ENCODE measurements around the gene ERVMER34-1.

The ERVMER34-1 gene

GRCh38 chr4:52755426-52755825, 4.2 kb upstream of the ERVMER34-1 start:
- no peak for DNase-seq (ENCODE audit: low read depth, low spot score)
- Histone ChIP-seq H3K9me3 (ENCODE audit: control insufficient read depth, insufficient read depth, low read length) (no peaks in the 10 kb centered on the region), H3K27ac (ENCODE audit: low read length) (no peak overlapping the region), H3K4me3 (ENCODE audit: low read length) (no peak overlapping the region), H3K4me1 (ENCODE audit: control insufficient read depth, insufficient read depth, low read length) (peaks cover under 1% of the 10 kb centered on the region; the same call in 1 of the 2 replicates), H3K27me3 (ENCODE audit: control insufficient read depth, insufficient read depth, low read length) (no peaks in the 10 kb centered on the region; the same call in 1 of the 2 replicates), H3K36me3 (ENCODE audit: control insufficient read depth, insufficient read depth, low read length) (no peaks in the 10 kb centered on the region)

- DNase-seq (ENCODE audit: low read depth, low spot score) = no peak
- Histone ChIP-seq H3K27me3 (ENCODE audit: control insufficient read depth, insufficient read depth, low read length) (no peaks in the 10 kb centered on the region; the same call in 1 of the 2 replicates), H3K9me3 (ENCODE audit: control insufficient read depth, insufficient read depth, low read length) (no peaks in the 10 kb centered on the region), H3K27ac (ENCODE audit: low read length) (no peak overlapping the region), H3K4me3 (ENCODE audit: low read length) (no peak overlapping the region), H3K36me3 (ENCODE audit: control insufficient read depth, insufficient read depth, low read length) (no peaks in the 10 kb centered on the region; the same call in 1 of the 2 replicates), H3K4me1 (ENCODE audit: control insufficient read depth, insufficient read depth, low read length) (peaks cover 2% of the 10 kb centered on the region; the same call in 1 of the 2 replicates)
- WGBS (ENCODE audit: insufficient coverage, insufficient read length) = no CpG with 5 or more reads among the region's 6 CpGs
Measured at GRCh38 chr4:52752936-52753335, 1.7 kb upstream of the ERVMER34-1 start.

- no peaks in the 10 kb centered on the region; the same call in 1 of the 2 replicates for H3K36me3 ChIP-seq (ENCODE audit: control insufficient read depth, insufficient read depth, low read length)
- peak overlapping the region; percentile 30; the same call in 1 of the 2 replicates for H3K4me3 ChIP-seq (ENCODE audit: low read length)
- H3K27ac ChIP-seq (ENCODE audit: low read length) = no peak overlapping the region
- no CpG with 5 or more reads among the region's 26 CpGs for WGBS (ENCODE audit: insufficient coverage, insufficient read length)
- H3K9me3 ChIP-seq (ENCODE audit: control insufficient read depth, insufficient read depth, low read length) = no peaks in the 10 kb centered on the region
- no peaks in the 10 kb centered on the region; the same call in 1 of the 2 replicates for H3K27me3 ChIP-seq (ENCODE audit: control insufficient read depth, insufficient read depth, low read length)
- H3K4me1 ChIP-seq (ENCODE audit: control insufficient read depth, insufficient read depth, low read length) = peaks cover 2% of the 10 kb centered on the region; the same call in 1 of the 2 replicates
- DNase-seq (ENCODE audit: low read depth, low spot score) = peak; percentile 70
Measured at GRCh38 chr4:52751487-52751911, 274 bp upstream of the ERVMER34-1 start.

GRCh38 chr4:52750213-52750612, 1.0 kb downstream of the ERVMER34-1 start:
- Histone ChIP-seq H3K36me3 (ENCODE audit: control insufficient read depth, insufficient read depth, low read length) (no peaks in the 10 kb centered on the region; the same call in 1 of the 2 replicates), H3K27ac (ENCODE audit: low read length) (no peak overlapping the region), H3K9me3 (ENCODE audit: control insufficient read depth, insufficient read depth, low read length) (no peaks in the 10 kb centered on the region), H3K4me3 (ENCODE audit: low read length) (no peak overlapping the region), H3K4me1 (ENCODE audit: control insufficient read depth, insufficient read depth, low read length) (peaks cover 2% of the 10 kb centered on the region; the same call in 1 of the 2 replicates), H3K27me3 (ENCODE audit: control insufficient read depth, insufficient read depth, low read length) (no peaks in the 10 kb centered on the region; the same call in 1 of the 2 replicates)
- no CpG with 5 or more reads among the region's 11 CpGs for WGBS (ENCODE audit: insufficient coverage, insufficient read length)
- DNase-seq (ENCODE audit: low read depth, low spot score) = no peak

- Histone ChIP-seq H3K9me3 (ENCODE audit: control insufficient read depth, insufficient read depth, low read length) (no peaks in the 10 kb centered on the region), H3K27ac (ENCODE audit: low read length) (no peak overlapping the region), H3K27me3 (ENCODE audit: control insufficient read depth, insufficient read depth, low read length) (no peaks in the 10 kb centered on the region; the same call in 1 of the 2 replicates), H3K36me3 (ENCODE audit: control insufficient read depth, insufficient read depth, low read length) (no peaks in the 10 kb centered on the region; the same call in 1 of the 2 replicates), H3K4me1 (ENCODE audit: control insufficient read depth, insufficient read depth, low read length) (peaks cover 2% of the 10 kb centered on the region; the same call in 1 of the 2 replicates), H3K4me3 (ENCODE audit: low read length) (no peak overlapping the region)
- DNase-seq (ENCODE audit: low read depth, low spot score) = no peak
- no CpG with 5 or more reads among the region's 6 CpGs for WGBS (ENCODE audit: insufficient coverage, insufficient read length)
Measured at GRCh38 chr4:52748432-52748831, 2.8 kb downstream of the ERVMER34-1 start.

GRCh38 chr4:52744588-52744987, 6.6 kb downstream of the ERVMER34-1 start:
- no peak for DNase-seq (ENCODE audit: low read depth, low spot score)
- H3K36me3 ChIP-seq (ENCODE audit: control insufficient read depth, insufficient read depth, low read length) = no peaks in the 10 kb centered on the region; the same call in 1 of the 2 replicates
- no peak overlapping the region for H3K4me3 ChIP-seq (ENCODE audit: low read length)
- no CpG with 5 or more reads among the region's 5 CpGs for WGBS (ENCODE audit: insufficient coverage, insufficient read length)
- no peaks in the 10 kb centered on the region for H3K27me3 ChIP-seq (ENCODE audit: control insufficient read depth, insufficient read depth, low read length)
- no peak overlapping the region for H3K27ac ChIP-seq (ENCODE audit: low read length)
- H3K4me1 ChIP-seq (ENCODE audit: control insufficient read depth, insufficient read depth, low read length) = no peaks in the 10 kb centered on the region
- H3K9me3 ChIP-seq (ENCODE audit: control insufficient read depth, insufficient read depth, low read length) = no peaks in the 10 kb centered on the region

GRCh38 chr4:52743444-52744019, 7.7 kb downstream of the ERVMER34-1 start:
- Histone ChIP-seq H3K27ac (ENCODE audit: low read length) (no peak overlapping the region), H3K4me3 (ENCODE audit: low read length) (no peak overlapping the region), H3K9me3 (ENCODE audit: control insufficient read depth, insufficient read depth, low read length) (no peaks in the 10 kb centered on the region), H3K36me3 (ENCODE audit: control insufficient read depth, insufficient read depth, low read length) (no peaks in the 10 kb centered on the region; the same call in 1 of the 2 replicates), H3K27me3 (ENCODE audit: control insufficient read depth, insufficient read depth, low read length) (no peaks in the 10 kb centered on the region), H3K4me1 (ENCODE audit: control insufficient read depth, insufficient read depth, low read length) (no peaks in the 10 kb centered on the region)
- WGBS (ENCODE audit: insufficient coverage, insufficient read length) = no CpG with 5 or more reads among the region's 4 CpGs
- no peak for DNase-seq (ENCODE audit: low read depth, low spot score)

GRCh38 chr4:52729586-52729985, 21.6 kb downstream of the ERVMER34-1 start:
- Histone ChIP-seq H3K36me3 (ENCODE audit: control insufficient read depth, insufficient read depth, low read length) (no peaks in the 10 kb centered on the region), H3K4me3 (ENCODE audit: low read length) (no peak overlapping the region), H3K4me1 (ENCODE audit: control insufficient read depth, insufficient read depth, low read length) (no peaks in the 10 kb centered on the region), H3K27me3 (ENCODE audit: control insufficient read depth, insufficient read depth, low read length) (no peaks in the 10 kb centered on the region), H3K27ac (ENCODE audit: low read length) (no peak overlapping the region), H3K9me3 (ENCODE audit: control insufficient read depth, insufficient read depth, low read length) (no peaks in the 10 kb centered on the region)
- no peak for DNase-seq (ENCODE audit: low read depth, low spot score)

GRCh38 chr4:52728691-52729240, 22.5 kb downstream of the ERVMER34-1 start:
- H3K36me3 ChIP-seq (ENCODE audit: control insufficient read depth, insufficient read depth, low read length) = no peaks in the 10 kb centered on the region
- H3K9me3 ChIP-seq (ENCODE audit: control insufficient read depth, insufficient read depth, low read length) = no peaks in the 10 kb centered on the region
- no peaks in the 10 kb centered on the region for H3K27me3 ChIP-seq (ENCODE audit: control insufficient read depth, insufficient read depth, low read length)
- no peak overlapping the region for H3K27ac ChIP-seq (ENCODE audit: low read length)
- no peak overlapping the region for H3K4me3 ChIP-seq (ENCODE audit: low read length)
- H3K4me1 ChIP-seq (ENCODE audit: control insufficient read depth, insufficient read depth, low read length) = no peaks in the 10 kb centered on the region
- no CpG with 5 or more reads among the region's 2 CpGs for WGBS (ENCODE audit: insufficient coverage, insufficient read length)
- no peak for DNase-seq (ENCODE audit: low read depth, low spot score)

- H3K4me3 ChIP-seq (ENCODE audit: low read length) = no peak overlapping the region
- no peak for DNase-seq (ENCODE audit: low read depth, low spot score)
- no peaks in the 10 kb centered on the region for H3K4me1 ChIP-seq (ENCODE audit: control insufficient read depth, insufficient read depth, low read length)
- no peaks in the 10 kb centered on the region for H3K27me3 ChIP-seq (ENCODE audit: control insufficient read depth, insufficient read depth, low read length)
- H3K36me3 ChIP-seq (ENCODE audit: control insufficient read depth, insufficient read depth, low read length) = no peaks in the 10 kb centered on the region
- no CpG with 5 or more reads among the region's 3 CpGs for WGBS (ENCODE audit: insufficient coverage, insufficient read length)
- no peaks in the 10 kb centered on the region for H3K9me3 ChIP-seq (ENCODE audit: control insufficient read depth, insufficient read depth, low read length)
- H3K27ac ChIP-seq (ENCODE audit: low read length) = no peak overlapping the region
Measured at GRCh38 chr4:52726826-52727580, 24.2 kb downstream of the ERVMER34-1 start.
